GM23248 (cell line): Measurements from ENCODE around the gene MRTFB.

ENCODE experiments used
- EZH2 ChIP-seq: fragments of 200-600 bp; sonication (generic); IDR thresholded peaks from 2 replicates; pipeline ENCODE4 v1.6.1; 2018; ENCODE audit warnings: antibody characterized with exemption, mild to moderate bottlenecking; ENCODE audit not compliant: insufficient read depth, poor library complexity, severe bottlenecking
- EZH2phosphoT487 ChIP-seq: fragments of 200-600 bp; sonication (generic); IDR thresholded peaks from 2 replicates; pipeline ENCODE4 v1.6.1; 2018; ENCODE audit warnings: antibody characterized with exemption, moderate library complexity, mild to moderate bottlenecking, low read depth; ENCODE audit not compliant: insufficient read depth

DNA sequence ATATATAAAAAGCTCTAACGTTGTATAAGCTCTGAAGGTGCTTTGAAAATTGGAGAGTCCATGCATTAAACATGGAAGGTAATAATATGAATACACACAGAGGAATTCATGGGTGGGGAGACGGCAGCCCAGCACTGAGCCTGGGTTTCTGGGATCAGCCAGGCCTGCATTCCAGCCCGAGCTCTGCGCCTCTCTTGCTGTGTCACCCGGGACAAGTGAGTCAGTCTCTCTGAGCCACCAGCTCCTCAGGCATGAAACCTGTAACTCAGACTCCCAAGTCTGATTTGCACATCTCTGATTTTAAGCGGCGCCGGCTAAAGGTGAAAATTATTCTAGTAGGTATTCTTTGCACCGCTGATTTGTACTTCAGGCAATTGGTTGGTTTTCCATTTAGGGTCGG lies 238.8 kb downstream of the MRTFB start:
- TF ChIP-seq EZH2phosphoT487, result no peak
- TF ChIP-seq EZH2, result no peak
